GM23338 (cell line): ENCODE data around the gene HVCN1.

Source experiments
- CREB1 ChIP-seq: fragments of 250-450 bp; sonication (Bioruptor Pico); IDR thresholded peaks from 2 replicates; pipeline ENCODE4 v1.5.0; 2020; ENCODE audit warnings: low read depth, mild to moderate bottlenecking, moderate library complexity
- CTCF ChIP-seq, 2 experiments: fragments of 200-600 bp in 1 of 2; sonication (generic) in 1 of 2; conservative IDR thresholded peaks; 2 replicates each; pipeline versions ENCODE4 v1.5.1 to v1.6.1; 2016 to 2017; ENCODE audit warnings: antibody characterized with exemption in 2 of 2, low read depth in 2 of 2, mild to moderate bottlenecking in 2 of 2, moderate library complexity in 1 of 2
- ETS1 ChIP-seq: IDR thresholded peaks from 2 replicates; pipeline ENCODE4 v1.6.1; 2016; ENCODE audit warnings: antibody characterized with exemption
- EZH2 ChIP-seq: fragments of 200-600 bp; sonication (generic); IDR thresholded peaks from one replicate; pipeline ENCODE4 v1.8.0; 2017; ENCODE audit warnings: antibody characterized with exemption, mild to moderate bottlenecking, low read depth; ENCODE audit not compliant: unreplicated experiment
- POLR2AphosphoS5 ChIP-seq: IDR thresholded peaks from 2 replicates; pipeline ENCODE4 v1.6.1; 2016; ENCODE audit warnings: antibody characterized with exemption, low read depth
- REST ChIP-seq: IDR thresholded peaks from one replicate; pipeline ENCODE4 v1.6.1; 2018; ENCODE audit warnings: antibody characterized with exemption; ENCODE audit not compliant: unreplicated experiment

- TF ChIP-seq CTCF (conservative IDR thresholded peaks at IDR 0.05; ENCODE audit: low read depth in 2 of 2) (no peak), EZH2 (no peak), ETS1 (no peak), POLR2AphosphoS5 (no peak), CREB1 (CRISPR knock-in tag) (no peak), REST (no peak)
Measured at GRCh38 chr12:110638796-110639195, 50.1 kb downstream of the HVCN1 start.
